Activated naive CD4-positive, alpha-beta T cell treated with anti-CD3 and anti-CD28 coated beads, Interleukin-2, amount 50 U/mL, for 24 hours (primary cell): ENCODE results near the gene DVL1.
A peak's percentile ranks its signal among the peaks of the same experiment; 100 is the strongest.

Experiments used
- H3K27ac Mint-ChIP-seq: one replicate; pipeline ENCODE4 v1.8.0; 2021; ENCODE audit warnings: mild to moderate bottlenecking, mixed read lengths
- H3K27me3 Mint-ChIP-seq: one replicate; pipeline ENCODE4 v1.8.0; 2021; ENCODE audit warnings: mixed read lengths
- H3K36me3 Mint-ChIP-seq: one replicate; pipeline ENCODE4 v1.8.0; 2021; ENCODE audit warnings: mixed read lengths
- H3K4me1 Mint-ChIP-seq: one replicate; pipeline ENCODE4 v1.8.0; 2021; ENCODE audit warnings: mixed read lengths
- H3K4me3 Mint-ChIP-seq: one replicate; pipeline ENCODE4 v1.8.0; 2021; ENCODE audit warnings: mild to moderate bottlenecking, mixed read lengths
- H3K9me3 Mint-ChIP-seq: one replicate; pipeline ENCODE4 v1.8.0; 2021; ENCODE audit warnings: mixed read lengths

Gene DVL1

DNA sequence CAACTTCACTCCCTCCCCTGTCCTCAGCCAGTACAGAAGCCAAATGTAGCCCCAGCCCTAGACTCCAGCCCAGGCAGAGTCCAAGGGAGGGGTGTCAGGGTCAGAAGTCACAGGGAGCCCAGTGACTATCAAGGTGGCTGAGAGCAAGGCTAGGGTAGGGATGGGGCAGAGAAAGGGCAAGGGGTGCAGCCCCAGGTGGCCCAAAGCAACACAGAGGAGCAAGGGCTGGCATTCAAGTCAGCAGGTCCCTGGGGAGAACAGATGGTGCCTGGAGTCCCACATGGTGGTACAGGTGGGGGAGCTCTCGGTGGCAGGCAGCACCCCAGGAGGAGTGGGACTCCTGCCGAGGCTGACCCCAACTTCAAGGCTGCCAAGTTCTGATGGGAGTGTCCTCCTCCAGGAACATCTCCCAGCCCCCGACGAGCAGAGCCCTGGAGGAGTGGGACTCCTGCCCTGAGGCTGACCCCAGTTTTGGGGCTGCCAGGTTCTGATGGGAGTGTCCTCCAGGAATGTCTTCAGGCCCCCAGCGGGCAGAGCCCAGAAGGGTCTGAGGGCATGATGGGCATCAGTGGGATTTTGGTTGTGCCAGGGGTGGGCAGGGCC lies 3.7 kb upstream of the DVL1 start:
- Mint-ChIP-seq H3K4me1 (peaks cover 14% of the 10 kb centered on the region), H3K27ac (peak overlapping the region; percentile 52), H3K27me3 (peaks cover 6% of the 10 kb centered on the region), H3K4me3 (peak overlapping the region; percentile 64), H3K36me3 (no peaks in the 10 kb centered on the region), H3K9me3 (no peaks in the 10 kb centered on the region)

DNA sequence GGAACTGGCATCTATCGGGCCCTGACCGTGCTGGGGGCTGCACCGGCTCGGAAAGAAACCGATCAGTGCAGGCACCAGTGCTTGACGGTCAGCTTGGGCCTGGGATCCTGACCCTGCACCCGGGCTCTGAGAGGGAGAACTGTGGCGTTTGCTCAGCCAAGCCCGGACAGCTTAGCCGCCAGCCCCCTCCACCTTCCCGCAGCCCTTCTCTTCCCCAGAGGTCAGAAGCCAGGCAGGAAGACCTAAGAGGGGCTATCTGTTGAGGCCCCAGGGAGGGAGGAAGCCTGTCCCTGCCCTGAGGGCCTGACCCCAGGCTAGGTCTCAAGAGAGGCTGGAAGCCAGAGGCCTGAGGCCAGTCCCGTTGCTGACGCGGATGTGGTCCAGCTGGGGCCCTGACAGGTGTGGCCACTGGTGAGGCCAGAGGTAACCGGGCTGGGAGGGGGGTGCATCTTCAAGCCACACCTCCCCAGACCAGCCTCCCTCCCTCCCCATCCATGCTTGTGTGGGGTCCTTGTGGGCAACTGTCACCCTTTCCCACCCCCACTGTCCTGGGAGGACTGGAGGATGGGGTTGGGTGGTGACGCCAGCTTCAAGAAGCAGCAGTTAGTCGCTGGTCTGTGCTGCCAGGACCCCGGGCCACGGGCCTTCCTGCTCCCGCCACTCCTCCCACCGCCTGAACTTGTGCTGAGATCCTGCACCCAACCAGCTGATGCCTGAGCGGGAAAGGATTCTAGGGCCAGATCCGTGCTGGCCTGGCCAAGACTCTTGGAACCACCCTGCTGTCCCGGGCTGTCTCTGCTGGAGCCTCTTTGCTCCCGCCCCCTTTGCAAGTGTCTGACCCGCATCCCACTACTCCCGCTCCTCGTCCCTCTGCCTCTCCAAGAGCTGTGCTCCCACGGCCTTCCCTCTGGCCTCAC lies 2.6 kb upstream of the DVL1 start:
- Mint-ChIP-seq H3K4me3 (peak overlapping the region; percentile 64), H3K9me3 (no peaks in the 10 kb centered on the region), H3K27ac (peak overlapping the region; percentile 52), H3K27me3 (peaks cover 3% of the 10 kb centered on the region), H3K4me1 (peaks cover 25% of the 10 kb centered on the region), H3K36me3 (no peaks in the 10 kb centered on the region)

DNA sequence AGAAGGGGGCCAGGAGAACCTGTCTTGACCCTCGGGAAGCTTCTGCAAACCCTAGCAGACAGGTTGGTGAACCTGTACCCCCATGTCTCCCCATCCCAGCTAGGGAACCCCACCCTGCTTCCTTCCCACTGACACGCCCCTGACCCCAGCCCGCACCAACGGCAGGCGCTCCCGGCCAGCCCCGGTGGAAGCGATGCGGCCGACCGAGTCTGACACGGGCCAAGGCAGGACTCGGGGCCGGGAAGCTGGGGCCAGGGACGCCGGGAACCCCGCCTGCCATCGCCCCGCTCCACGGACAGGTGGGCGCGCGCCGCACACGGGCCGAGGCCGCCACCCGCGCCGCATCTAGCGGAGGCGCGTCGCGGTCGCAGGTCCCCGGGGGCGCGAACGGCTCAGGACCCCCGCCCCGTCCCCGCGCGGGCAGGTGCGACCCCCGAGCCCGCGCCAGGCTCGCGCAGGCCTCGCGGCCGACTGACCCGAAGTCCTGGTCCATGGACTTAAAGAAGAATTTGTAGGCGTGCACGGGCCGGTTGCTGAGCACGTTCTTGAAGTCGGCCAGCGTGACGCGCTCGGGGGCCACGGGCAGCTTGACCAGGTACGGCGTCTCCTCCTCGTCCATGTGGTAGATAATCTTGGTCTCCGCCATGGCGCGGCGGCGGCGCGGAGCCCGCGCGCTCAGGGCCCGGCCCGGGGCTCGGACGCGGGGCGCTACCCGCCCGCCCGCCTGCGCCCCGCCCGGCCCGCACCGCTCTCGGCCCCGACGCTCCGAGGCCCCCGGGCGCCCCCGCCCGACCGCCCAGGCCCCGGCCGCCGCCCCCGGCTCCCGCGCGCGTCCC lies 580 bp downstream of the DVL1 start:
- Mint-ChIP-seq H3K36me3 (no peaks in the 10 kb centered on the region), H3K4me1 (peaks cover 26% of the 10 kb centered on the region), H3K9me3 (no peaks in the 10 kb centered on the region), H3K4me3 (peak overlapping the region; percentile 78), H3K27me3 (peaks cover 3% of the 10 kb centered on the region), H3K27ac (peak overlapping the region; percentile 70)

DNA sequence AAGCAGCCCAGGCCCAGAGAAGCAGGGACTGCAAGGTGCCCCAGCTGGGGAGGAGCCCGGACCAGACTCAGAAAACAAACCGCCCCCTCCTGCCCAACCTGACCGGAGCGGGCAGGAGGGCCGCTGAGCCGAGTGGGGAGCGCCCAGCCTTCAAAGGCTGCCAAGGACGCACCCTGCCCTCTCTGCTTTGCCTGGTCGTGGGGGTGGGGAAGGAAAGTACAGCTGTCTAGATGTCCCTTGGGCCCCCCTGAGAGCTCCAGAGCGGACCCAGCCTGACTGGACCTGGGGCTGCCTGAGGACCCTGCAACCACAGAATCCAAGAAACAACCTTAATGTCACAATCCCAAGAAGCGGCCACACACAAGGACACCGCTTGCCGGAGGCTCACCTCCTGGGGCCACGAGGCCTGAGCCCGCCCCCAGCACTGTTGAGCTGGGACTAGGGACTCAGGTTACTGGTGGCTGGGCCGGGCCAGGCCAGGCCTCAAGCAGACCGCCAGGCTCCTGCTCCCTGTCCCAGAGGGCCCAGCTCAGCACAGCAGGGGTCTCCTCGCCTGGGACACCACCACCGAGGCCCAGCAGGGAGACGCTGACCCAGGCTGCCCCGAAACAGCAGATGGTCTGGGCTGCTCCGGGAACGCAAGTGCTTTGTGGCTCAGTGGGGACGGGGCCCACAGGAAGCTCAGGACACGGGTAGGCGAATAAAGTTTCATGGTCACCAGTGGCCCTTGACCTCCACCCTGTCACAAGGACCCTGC lies 1.4 kb downstream of the DVL1 start:
- H3K4me3 Mint-ChIP-seq, result peak overlapping the region; percentile 78
- H3K27ac Mint-ChIP-seq, result no peak overlapping the region
- H3K4me1 Mint-ChIP-seq, result peaks cover 23% of the 10 kb centered on the region
- peaks cover 3% of the 10 kb centered on the region for H3K27me3 Mint-ChIP-seq
- H3K9me3 Mint-ChIP-seq, result no peaks in the 10 kb centered on the region
- no peaks in the 10 kb centered on the region for H3K36me3 Mint-ChIP-seq

DNA sequence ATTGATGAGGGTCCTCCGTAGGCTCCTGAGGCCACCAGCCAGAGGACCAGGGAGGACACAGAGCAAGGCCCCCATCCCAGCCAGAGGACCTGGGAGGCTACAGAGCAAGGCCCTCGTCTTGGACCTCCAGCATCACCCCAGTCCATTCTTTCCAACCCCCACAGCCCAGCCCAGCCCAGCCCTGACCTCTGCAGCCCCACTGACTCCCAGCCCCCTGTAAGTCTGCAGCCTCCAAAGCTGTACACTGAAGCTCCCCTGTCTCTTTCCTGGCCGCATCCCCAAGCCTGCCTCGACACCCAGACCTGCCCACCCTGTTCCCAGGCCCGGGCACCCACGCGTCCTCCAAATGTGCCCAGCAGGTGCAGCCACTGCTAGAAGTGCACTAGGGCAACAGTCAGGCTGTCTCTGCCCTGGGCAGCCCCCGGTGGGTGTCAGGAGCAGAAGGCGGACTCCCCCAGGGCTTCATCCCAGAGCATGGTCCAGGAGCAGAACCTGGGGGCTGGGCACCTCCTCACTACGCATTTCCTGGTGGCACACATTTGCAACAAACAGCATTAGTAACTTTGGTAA lies 2.1 kb downstream of the DVL1 start:
- Mint-ChIP-seq H3K36me3 (no peaks in the 10 kb centered on the region), H3K27ac (no peak overlapping the region), H3K9me3 (no peaks in the 10 kb centered on the region), H3K4me3 (peak overlapping the region; percentile 78), H3K4me1 (peaks cover 16% of the 10 kb centered on the region), H3K27me3 (no peaks in the 10 kb centered on the region)

DNA sequence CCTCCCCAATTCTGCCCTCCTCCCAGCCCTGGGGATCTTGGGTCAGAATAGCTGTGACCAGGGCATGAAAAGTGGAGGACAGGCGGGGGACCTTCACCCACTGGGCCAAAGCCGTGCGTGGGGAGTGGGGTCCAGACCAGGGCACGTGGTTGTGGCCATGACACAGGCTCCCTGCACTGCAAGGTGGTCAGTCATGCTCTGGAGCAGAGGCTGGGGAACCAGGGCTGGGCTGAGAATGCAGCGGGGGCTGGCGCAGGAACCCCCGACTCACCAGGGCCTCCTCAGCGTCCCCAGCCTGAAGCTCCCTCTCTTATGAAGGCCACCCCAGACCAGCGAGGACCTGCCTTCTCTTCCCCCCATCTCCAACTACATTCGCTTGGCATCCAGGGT lies 2.7 kb downstream of the DVL1 start:
- H3K4me3 Mint-ChIP-seq, result peak overlapping the region; percentile 78

DNA sequence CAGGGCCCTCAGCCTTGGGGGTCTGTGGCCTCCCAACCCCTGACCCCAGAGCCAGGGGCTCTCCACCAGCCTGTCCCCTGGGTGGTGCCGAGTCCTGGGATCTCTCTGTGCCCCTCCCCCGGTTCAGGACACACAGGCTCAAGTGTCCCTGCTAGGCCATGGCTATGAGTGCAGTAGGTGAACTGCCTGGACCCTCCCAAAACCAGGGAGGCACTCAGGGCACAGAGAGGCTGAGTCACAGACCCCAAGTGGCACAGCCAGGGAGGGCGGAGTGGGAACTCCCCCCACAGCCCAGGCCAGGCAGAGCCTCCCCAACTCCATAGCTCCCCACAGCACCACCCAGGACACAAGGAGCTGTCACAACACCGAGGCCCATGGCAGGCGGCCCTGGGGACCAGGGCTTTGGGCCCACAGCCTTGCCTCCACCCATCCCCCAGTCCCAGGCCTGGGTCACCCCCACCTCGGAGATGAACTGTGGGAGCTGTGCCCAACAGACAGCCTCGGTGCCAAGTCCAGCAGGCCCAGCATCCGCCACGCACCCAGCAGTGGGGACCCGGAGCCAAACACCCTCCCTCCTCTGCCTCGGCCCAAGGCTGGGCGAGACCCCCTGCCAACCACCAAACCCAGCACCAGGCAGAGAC lies 3.2 kb downstream of the DVL1 start:
- Mint-ChIP-seq H3K36me3 (no peaks in the 10 kb centered on the region), H3K27me3 (no peaks in the 10 kb centered on the region), H3K4me1 (peaks cover 16% of the 10 kb centered on the region), H3K4me3 (no peak overlapping the region), H3K9me3 (no peaks in the 10 kb centered on the region), H3K27ac (no peak overlapping the region)

More for the DNA sequence above, 2.7 kb downstream of the DVL1 start:
- no peaks in the 10 kb centered on the region for H3K36me3 Mint-ChIP-seq
- peaks cover 16% of the 10 kb centered on the region for H3K4me1 Mint-ChIP-seq
- no peak overlapping the region for H3K27ac Mint-ChIP-seq
- no peaks in the 10 kb centered on the region for H3K27me3 Mint-ChIP-seq
- H3K9me3 Mint-ChIP-seq, result no peaks in the 10 kb centered on the region

DNA sequence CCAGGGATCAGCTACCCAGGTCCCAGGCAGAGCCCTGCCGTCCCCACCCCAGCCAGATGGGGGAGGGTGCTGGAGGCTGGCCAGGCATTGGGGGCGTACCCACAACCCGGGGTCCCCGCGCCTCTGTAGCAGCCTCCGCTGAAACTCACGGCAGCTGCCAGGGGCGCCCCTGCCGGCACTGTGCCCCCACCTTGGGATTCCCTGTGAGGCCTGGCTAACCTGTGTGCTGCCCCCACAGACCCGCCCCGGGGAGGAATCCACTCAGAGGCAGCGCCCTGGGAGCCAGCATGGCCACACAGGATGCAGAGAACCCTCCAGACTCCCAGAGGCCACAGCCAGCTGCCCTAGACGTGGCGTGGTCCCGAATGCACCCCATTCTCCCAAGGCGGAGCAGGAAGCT lies 3.8 kb downstream of the DVL1 start:
- Mint-ChIP-seq H3K27me3 (no peaks in the 10 kb centered on the region), H3K36me3 (no peaks in the 10 kb centered on the region), H3K4me1 (peaks cover 16% of the 10 kb centered on the region), H3K27ac (no peak overlapping the region), H3K9me3 (no peaks in the 10 kb centered on the region), H3K4me3 (no peak overlapping the region)

DNA sequence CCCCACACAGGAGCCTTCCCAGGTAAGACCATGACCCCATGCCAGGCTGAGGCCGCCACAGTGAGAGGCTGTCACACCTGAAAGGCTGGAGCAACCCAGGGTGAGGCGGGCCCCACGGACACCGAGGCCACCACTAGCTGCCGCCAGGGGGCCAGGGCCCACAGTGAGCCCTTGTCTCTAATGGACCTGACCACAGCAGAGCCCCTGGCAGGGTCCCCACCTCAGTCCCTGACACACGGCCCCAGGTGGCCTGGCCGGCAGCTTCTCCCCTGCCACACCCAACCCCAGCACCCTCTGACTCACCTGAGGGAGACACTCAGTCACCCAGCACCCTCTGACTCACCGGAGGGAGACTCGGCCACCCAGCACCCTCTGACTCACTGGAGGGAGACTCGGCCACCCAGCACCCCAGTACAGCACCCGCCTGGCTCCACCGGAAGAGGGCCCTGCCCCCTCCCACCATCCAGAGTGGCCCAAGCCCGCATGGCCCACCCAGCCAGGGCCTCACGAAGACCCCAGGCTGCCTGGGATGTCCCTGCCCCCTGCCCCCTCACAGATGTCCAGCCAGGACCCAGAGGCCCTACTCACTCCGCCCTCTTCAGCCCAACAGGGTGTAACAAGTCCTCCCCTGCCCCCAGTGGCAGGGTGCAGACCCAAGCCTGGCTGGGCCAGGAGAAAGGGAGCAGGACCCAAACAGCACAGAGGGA lies 4.4 kb downstream of the DVL1 start:
- Mint-ChIP-seq H3K27me3 (no peaks in the 10 kb centered on the region), H3K4me3 (no peak overlapping the region), H3K27ac (no peak overlapping the region), H3K9me3 (no peaks in the 10 kb centered on the region), H3K4me1 (peaks cover 16% of the 10 kb centered on the region), H3K36me3 (no peaks in the 10 kb centered on the region)

DNA sequence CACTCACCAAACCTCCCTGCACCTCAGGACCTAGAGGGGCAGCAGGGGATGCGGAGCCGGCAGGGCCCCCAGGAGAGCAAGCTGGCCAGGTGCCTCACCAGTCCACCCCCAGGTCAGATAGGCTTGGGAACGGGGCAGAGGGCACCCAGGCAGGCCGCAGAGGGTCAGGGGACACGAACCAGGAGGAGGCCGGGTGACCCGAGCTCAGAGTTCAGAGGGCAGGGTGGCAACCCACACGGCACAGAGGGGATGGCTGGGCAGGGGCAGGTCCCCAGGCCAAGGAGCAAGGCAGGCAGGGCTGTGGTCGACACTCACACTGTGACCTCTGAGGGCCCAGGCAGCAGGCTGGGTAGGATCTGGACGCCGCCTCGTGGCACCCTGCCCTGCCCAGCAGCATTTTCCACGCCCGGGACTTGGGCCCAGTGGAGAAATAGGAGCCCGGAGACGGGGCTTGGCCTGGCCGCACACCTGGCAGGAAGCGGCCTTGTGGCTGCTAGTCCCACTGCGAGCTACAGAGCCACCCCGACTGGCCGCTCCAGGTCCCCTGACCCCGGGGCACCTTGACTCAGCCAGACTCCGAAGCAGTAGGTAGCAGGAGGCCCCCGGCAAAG lies 5.3 kb downstream of the DVL1 start:
- Mint-ChIP-seq H3K27ac (no peak overlapping the region), H3K9me3 (no peaks in the 10 kb centered on the region), H3K36me3 (no peaks in the 10 kb centered on the region), H3K4me1 (peaks cover 16% of the 10 kb centered on the region), H3K27me3 (no peaks in the 10 kb centered on the region), H3K4me3 (no peak overlapping the region)

DNA sequence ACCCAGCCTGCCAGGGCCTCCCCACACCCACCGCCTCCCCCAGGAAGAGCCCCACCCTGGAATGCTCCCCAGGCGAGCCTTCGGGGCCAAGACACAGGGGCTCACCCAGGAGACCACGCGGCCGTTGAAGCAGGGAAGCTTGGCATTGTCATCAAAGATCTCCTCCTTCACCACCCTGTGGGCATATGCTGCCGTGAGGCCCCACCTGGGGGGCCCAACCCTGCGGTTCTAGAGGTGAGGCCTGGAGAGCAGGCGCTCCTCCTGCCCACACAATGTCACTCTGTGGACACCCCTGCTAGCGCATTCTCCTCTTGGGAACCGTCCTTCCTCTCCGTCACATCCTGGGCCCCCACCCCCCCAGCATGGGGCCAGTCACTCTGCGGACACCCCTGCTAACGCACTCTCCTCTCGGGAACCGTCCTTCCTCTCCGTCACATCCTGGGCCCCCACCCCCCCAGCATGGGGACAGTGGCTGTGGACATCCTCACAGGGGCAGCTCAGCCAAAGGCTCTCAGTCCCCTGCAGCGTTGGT lies 6.6 kb downstream of the DVL1 start:
- H3K9me3 Mint-ChIP-seq, result no peaks in the 10 kb centered on the region
- H3K27ac Mint-ChIP-seq, result no peak overlapping the region
- no peaks in the 10 kb centered on the region for H3K27me3 Mint-ChIP-seq
- H3K36me3 Mint-ChIP-seq, result no peaks in the 10 kb centered on the region
- H3K4me3 Mint-ChIP-seq, result no peak overlapping the region
- peaks cover 13% of the 10 kb centered on the region for H3K4me1 Mint-ChIP-seq

DNA sequence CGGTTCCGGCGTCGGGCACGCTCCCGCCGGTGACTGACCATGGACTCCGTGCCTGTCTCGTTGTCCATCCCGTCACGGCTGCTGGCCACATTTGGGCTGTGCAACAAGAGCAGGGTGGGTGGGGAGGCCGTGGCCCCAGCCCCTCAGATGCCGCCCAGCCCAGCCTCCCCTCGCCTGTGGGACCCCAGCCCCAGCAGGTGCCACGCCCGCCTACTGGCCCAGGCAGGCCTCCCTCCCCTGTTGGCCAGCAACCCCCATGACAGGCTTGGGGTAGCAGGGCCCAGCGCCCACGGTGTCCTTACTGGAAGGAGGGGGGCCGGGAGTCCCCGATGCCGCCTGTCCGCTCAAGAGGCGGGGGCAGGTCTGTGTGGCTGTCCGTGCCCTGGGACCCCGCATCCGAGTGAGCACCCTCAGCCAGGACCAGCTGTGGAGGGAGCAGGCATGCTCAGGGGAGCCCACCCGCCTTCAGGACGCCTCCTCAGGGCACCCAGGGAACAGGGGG lies 7.1 kb downstream of the DVL1 start:
- no peak overlapping the region for H3K4me3 Mint-ChIP-seq
- peaks cover 8% of the 10 kb centered on the region for H3K4me1 Mint-ChIP-seq
- H3K27ac Mint-ChIP-seq, result no peak overlapping the region
- no peaks in the 10 kb centered on the region for H3K27me3 Mint-ChIP-seq
- no peaks in the 10 kb centered on the region for H3K36me3 Mint-ChIP-seq
- H3K9me3 Mint-ChIP-seq, result no peaks in the 10 kb centered on the region

DNA sequence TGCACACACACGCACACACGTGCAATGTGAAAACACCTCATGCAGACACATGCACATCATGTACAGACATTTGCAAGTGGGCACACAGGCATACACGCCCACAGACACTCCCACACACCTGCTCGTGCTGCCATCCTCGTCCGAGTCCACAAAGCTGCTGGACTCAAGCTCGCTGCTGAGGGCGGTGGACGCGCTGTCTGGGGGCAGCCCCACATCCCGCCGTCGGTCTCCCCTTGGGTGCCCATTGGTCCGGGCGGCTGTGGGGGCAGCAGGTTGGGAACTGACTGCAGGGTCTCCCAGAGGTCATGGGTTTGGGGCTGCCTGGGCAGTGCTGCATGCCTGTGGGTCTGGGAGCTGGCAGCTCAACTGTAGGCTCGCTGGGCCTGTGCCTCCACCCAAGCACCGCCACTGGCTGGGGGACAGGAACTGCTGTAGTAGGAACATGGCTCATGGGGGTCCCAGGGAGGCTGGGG lies 7.6 kb downstream of the DVL1 start:
- no peaks in the 10 kb centered on the region for H3K9me3 Mint-ChIP-seq
- no peak overlapping the region for H3K27ac Mint-ChIP-seq
- H3K4me1 Mint-ChIP-seq, result peaks cover 3% of the 10 kb centered on the region
- no peaks in the 10 kb centered on the region for H3K36me3 Mint-ChIP-seq
- no peak overlapping the region for H3K4me3 Mint-ChIP-seq
- H3K27me3 Mint-ChIP-seq, result no peaks in the 10 kb centered on the region
